SK-N-SH (cell line): ENCODE data around the gene SULT2B1. TPM values are rescaled to one million over a fixed set of nuclear protein-coding genes. Genes with fewer than 3 reads are reported as not detected.

Experiments used
- CTCF ChIA-PET: fragments of 300-600, 350-600 bp; formaldehyde crosslinking; extraction: SDS; loops from one replicate; lab custom pipeline; 2021; lab: Yijun Ruan, JAX
- POLR2A ChIA-PET: fragments of 350-600 bp; sonication (Branson Sonifier 250); formaldehyde crosslinking; extraction: SDS; loops from one replicate; lab custom pipeline; 2020; ENCODE audit warnings: antibody characterized with exemption, inconsistent platforms; lab: Yijun Ruan, JAX
- DNase-seq: peaks from one replicate; pipeline ENCODE4 v3.0.0; 2012
- H2AFZ ChIP-seq: fragments of 200-600 bp; sonication (generic); 2 replicates; pipeline ENCODE4 v1.8.1; 2016; ENCODE audit warnings: antibody characterized with exemption, mild to moderate bottlenecking, low read depth
- H3F3A ChIP-seq: fragments of 200-600 bp; sonication (generic); replicated peaks from 2 replicates; pipeline ENCODE3; 2016; ENCODE audit warnings: antibody characterized with exemption, mild to moderate bottlenecking; ENCODE audit not compliant: insufficient read depth
- H3K27ac ChIP-seq, 2 experiments: fragments of 200-500 bp in 1 of 2; fragments of 200-600 bp in 1 of 2; sonication (Bioruptor generic) in 1 of 2; sonication (generic), shearing (Covaris generic) in 1 of 2; 2 replicates each; pipeline versions ENCODE4 v1.5.1 to v1.6.1; 2014 to 2016; ENCODE audit warnings: low read depth in 2 of 2, inconsistent platforms in 1 of 2, low read length in 1 of 2, mild to moderate bottlenecking in 1 of 2, mixed read lengths in 1 of 2
- H3K27me3 ChIP-seq: fragments of 200-600 bp; sonication (generic), shearing (Covaris generic); 2 replicates; pipeline ENCODE4 v1.6.1; 2016; ENCODE audit warnings: mixed run types; ENCODE audit not compliant: insufficient read depth
- H3K36me3 ChIP-seq, 2 experiments: fragments of 200-500 bp in 1 of 2; fragments of 200-600 bp in 1 of 2; sonication (Bioruptor generic) in 1 of 2; sonication (generic) in 1 of 2; replicated peaks in 1 of 2; 2 replicates each; pipeline versions ENCODE3 to v1.5.1; 2014 to 2016; ENCODE audit warnings: low read length in 1 of 2, mild to moderate bottlenecking in 1 of 2; ENCODE audit not compliant: insufficient read depth in 2 of 2, control insufficient read depth in 1 of 2
- H3K4me1 ChIP-seq, 2 experiments: fragments of 200-500 bp in 1 of 2; fragments of 200-600 bp in 1 of 2; sonication (Bioruptor generic) in 1 of 2; sonication (generic), shearing (Covaris generic) in 1 of 2; 2 replicates each; pipeline versions ENCODE4 v1.5.1 to v1.6.1; 2014 to 2016; ENCODE audit warnings: low read depth in 1 of 2, low read length in 1 of 2, mixed run types in 1 of 2; ENCODE audit not compliant: insufficient read depth in 2 of 2, control insufficient read depth in 1 of 2
- H3K4me2 ChIP-seq: fragments of 200-600 bp; sonication (generic), shearing (Covaris generic); 2 replicates; pipeline ENCODE4 v1.6.1; 2017; ENCODE audit warnings: mixed run types
- H3K4me3 ChIP-seq, 2 experiments: fragments of 200-500 bp in 1 of 2; fragments of 200-600 bp in 1 of 2; sonication (Bioruptor generic) in 1 of 2; sonication (generic), shearing (Covaris generic) in 1 of 2; 2 replicates each; pipeline versions ENCODE4 v1.5.1 to v1.8.1; 2014 to 2016; ENCODE audit warnings: low read depth in 2 of 2, inconsistent platforms in 1 of 2, low read length in 1 of 2, mild to moderate bottlenecking in 1 of 2, mixed read lengths in 1 of 2, moderate library complexity in 1 of 2
- H3K79me2 ChIP-seq: fragments of 200-600 bp; sonication (generic); 2 replicates; pipeline ENCODE4 v1.8.1; 2017; ENCODE audit warnings: mild to moderate bottlenecking; ENCODE audit not compliant: insufficient read depth
- H3K9ac ChIP-seq: fragments of 200-600 bp; sonication (generic); 2 replicates; pipeline ENCODE4 v1.6.1; 2017; ENCODE audit warnings: mixed run types
- H3K9me2 ChIP-seq: fragments of 200-600 bp; sonication (generic); 2 replicates; pipeline ENCODE4 v1.6.1; 2017; ENCODE audit warnings: mixed run types
- H3K9me3 ChIP-seq: fragments of 200-600 bp; sonication (generic); 2 replicates; pipeline ENCODE4 v1.6.1; 2017; ENCODE audit warnings: mixed run types, mild to moderate bottlenecking, moderate library complexity
- H4K20me1 ChIP-seq: fragments of 200-600 bp; sonication (generic); 2 replicates; pipeline ENCODE4 v1.6.1; 2017; ENCODE audit warnings: mild to moderate bottlenecking, mixed run types; ENCODE audit not compliant: insufficient read depth
- CHD2 ChIP-seq: fragments of 150-350 bp; IDR thresholded peaks from 2 replicates; pipeline ENCODE4 v1.6.1; 2018; ENCODE audit warnings: low read length; ENCODE audit not compliant: partially characterized antibody
- EZH2phosphoT487 ChIP-seq: fragments of 200-600 bp; sonication (generic); IDR thresholded peaks from 2 replicates; pipeline ENCODE4 v1.6.1; 2017; ENCODE audit warnings: low read depth, mixed run types, mild to moderate bottlenecking, antibody characterized with exemption, moderate library complexity, borderline replicate concordance
- GABPA ChIP-seq: IDR thresholded peaks from 2 replicates; pipeline ENCODE4 v1.4.0; 2012; ENCODE audit warnings: low read depth, mild to moderate bottlenecking
- JUND ChIP-seq: IDR thresholded peaks from 2 replicates; pipeline ENCODE4 v1.4.0; 2012
- MEF2A ChIP-seq: IDR thresholded peaks from 2 replicates; pipeline ENCODE4 v1.4.0; 2012; ENCODE audit warnings: low read depth, borderline replicate concordance
- NFIC ChIP-seq: IDR thresholded peaks from 2 replicates; pipeline ENCODE4 v1.4.0; 2012; ENCODE audit warnings: borderline replicate concordance
- NRF1 ChIP-seq: IDR thresholded peaks from 2 replicates; pipeline ENCODE4 v1.6.1; 2012; ENCODE audit warnings: low read depth, mild to moderate bottlenecking, low read length
- POLR2AphosphoS5 ChIP-seq: IDR thresholded peaks from 2 replicates; pipeline ENCODE4 v1.6.1; 2012; ENCODE audit warnings: low read depth, low read length
- RAD21 ChIP-seq: IDR thresholded peaks from 2 replicates; pipeline ENCODE4 v1.6.1; 2012; ENCODE audit warnings: mild to moderate bottlenecking, low read length
- RCOR1 ChIP-seq: fragments of 150-350 bp; IDR thresholded peaks from 2 replicates; pipeline ENCODE4 v1.6.1; 2017; ENCODE audit warnings: antibody characterized with exemption, low read length
- RXRA ChIP-seq: IDR thresholded peaks from 2 replicates; pipeline ENCODE4 v1.4.0; 2012; ENCODE audit warnings: low read depth, mild to moderate bottlenecking, borderline replicate concordance
- WGBS: methylation state at CpG from one replicate; pipeline ENCODE4 v1.1.6; 2017; ENCODE audit warnings: low lambda C conversion rate; 5-methylcytosine and 5-hydroxymethylcytosine counted together
- polyA plus RNA-seq, 3 experiments: library from polyadenylated mRNA; depleted of rRNA; stranded (reverse); fragments of >200 nt; gene quantifications; 2 replicates each; pipeline ENCODE4 v1.2.3, GENCODE V29; 2012
- TF ChIP-seq, protein P1 (sequence below): IDR thresholded peaks from 2 replicates; pipeline ENCODE4 v1.4.0; 2012; ENCODE audit warnings: low read depth, borderline replicate concordance
- TF ChIP-seq, protein P2 (sequence below): fragments of 200-600 bp; sonication (generic); IDR thresholded peaks from 2 replicates; pipeline ENCODE4 v1.6.1; 2017; ENCODE audit warnings: antibody characterized with exemption, mild to moderate bottlenecking, moderate library complexity

The SULT2B1 gene
- polyA plus RNA-seq, 1 of the 3 experiments (the other 2 are of a cell fraction): 0.92 TPM

DNA sequence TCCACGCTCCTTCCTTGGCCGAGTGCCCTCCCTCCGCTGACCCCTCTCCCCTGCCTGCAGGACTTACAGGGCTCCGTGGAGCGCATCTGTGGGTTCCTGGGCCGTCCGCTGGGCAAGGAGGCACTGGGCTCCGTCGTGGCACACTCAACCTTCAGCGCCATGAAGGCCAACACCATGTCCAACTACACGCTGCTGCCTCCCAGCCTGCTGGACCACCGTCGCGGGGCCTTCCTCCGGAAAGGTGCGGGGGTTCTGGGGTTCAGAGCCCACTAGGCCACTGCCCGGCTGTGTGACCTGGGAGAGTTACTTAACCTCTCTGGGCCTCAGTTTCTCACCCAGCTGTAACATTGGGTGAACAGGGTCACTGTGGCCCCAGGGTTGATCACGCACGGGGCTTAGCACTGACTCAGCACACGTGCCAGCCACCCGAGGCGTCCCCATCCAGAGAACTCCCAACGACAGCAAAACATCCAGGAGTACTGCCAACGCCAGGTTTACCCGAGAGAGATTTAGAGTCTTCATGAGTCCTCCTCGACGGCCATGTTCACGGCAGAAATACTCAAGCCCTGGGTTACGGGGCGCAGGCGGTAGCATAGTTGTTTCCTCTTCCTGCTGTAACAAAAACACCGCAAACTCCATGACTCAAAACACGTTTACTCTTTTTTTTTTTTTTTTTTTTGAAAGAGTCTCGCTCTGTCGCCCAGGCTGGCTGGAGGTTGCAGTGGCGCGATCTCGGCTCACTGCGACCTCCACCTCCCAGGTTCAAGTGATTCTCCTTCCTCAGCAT, 44.9 kb downstream of the SULT2B1 start (continued):
- no peak for TF ChIP-seq POLR2AphosphoS5
- TF ChIP-seq, protein P1, sequence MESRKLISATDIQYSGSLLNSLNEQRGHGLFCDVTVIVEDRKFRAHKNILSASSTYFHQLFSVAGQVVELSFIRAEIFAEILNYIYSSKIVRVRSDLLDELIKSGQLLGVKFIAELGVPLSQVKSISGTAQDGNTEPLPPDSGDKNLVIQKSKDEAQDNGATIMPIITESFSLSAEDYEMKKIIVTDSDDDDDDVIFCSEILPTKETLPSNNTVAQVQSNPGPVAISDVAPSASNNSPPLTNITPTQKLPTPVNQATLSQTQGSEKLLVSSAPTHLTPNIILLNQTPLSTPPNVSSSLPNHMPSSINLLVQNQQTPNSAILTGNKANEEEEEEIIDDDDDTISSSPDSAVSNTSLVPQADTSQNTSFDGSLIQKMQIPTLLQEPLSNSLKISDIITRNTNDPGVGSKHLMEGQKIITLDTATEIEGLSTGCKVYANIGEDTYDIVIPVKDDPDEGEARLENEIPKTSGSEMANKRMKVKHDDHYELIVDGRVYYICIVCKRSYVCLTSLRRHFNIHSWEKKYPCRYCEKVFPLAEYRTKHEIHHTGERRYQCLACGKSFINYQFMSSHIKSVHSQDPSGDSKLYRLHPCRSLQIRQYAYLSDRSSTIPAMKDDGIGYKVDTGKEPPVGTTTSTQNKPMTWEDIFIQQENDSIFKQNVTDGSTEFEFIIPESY: no peak

DNA sequence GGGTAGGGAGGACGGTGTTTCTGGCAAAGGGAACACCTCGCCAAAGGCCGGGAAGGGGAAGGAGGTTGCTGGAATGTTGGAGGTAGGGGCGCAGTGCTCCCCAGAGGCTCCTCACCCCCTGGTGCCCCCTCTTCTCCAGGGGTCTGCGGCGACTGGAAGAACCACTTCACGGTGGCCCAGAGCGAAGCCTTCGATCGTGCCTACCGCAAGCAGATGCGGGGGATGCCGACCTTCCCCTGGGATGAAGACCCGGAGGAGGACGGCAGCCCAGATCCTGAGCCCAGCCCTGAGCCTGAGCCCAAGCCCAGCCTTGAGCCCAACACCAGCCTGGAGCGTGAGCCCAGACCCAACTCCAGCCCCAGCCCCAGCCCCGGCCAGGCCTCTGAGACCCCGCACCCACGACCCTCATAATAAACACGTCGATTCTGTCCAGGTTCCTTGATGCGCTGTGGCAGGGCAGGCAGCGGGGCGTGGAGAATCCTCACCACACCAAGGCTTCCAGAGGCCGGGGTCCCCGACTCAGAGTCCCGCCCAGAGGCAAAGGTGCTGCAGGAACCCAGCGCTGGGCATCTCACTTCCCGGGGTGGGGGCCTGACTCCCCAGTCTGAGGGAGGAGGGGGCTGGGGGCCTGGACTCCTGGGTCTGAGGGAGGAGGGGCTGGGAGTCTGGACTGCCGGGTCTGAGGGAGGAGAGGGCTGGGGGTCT, 47.2 kb downstream of the SULT2B1 start:
- 51% methylated on average over 29 of the region's 30 CpGs for WGBS

More for the DNA sequence above, 47.2 kb downstream of the SULT2B1 start:
- no peak overlapping the region for H3K27ac ChIP-seq
- no peaks in the 10 kb centered on the region; the same call in 1 of the 2 replicates for H3K27me3 ChIP-seq
- CTCF ChIA-PET: interaction anchor here (0.7 to 1.4 kb wide), 3 partner anchors 10 to 14 kb away, joined by 3 to 13 read pairs (median 3); no protein-coding TSS in a partner anchor
- H2AFZ ChIP-seq: no peak overlapping the region
- no peaks in the 10 kb centered on the region for H4K20me1 ChIP-seq
- no peaks in the 10 kb centered on the region for H3K9me3 ChIP-seq
- H3K36me3 ChIP-seq: no peaks in the 10 kb centered on the region
- no peaks in the 10 kb centered on the region for H3K9me2 ChIP-seq
- POLR2A ChIA-PET: no interaction called here
- H3K4me3 ChIP-seq: no peak overlapping the region
- no peak for DNase-seq
- no peak overlapping the region for H3K4me2 ChIP-seq
- H3K9ac ChIP-seq: no peak overlapping the region
- no peaks in the 10 kb centered on the region for H3K79me2 ChIP-seq
- no peaks in the 10 kb centered on the region for H3F3A ChIP-seq
- no peak for TF ChIP-seq MEF2A
- no peak for TF ChIP-seq EZH2phosphoT487
- no peak for TF ChIP-seq JUND
- TF ChIP-seq, protein P2, sequence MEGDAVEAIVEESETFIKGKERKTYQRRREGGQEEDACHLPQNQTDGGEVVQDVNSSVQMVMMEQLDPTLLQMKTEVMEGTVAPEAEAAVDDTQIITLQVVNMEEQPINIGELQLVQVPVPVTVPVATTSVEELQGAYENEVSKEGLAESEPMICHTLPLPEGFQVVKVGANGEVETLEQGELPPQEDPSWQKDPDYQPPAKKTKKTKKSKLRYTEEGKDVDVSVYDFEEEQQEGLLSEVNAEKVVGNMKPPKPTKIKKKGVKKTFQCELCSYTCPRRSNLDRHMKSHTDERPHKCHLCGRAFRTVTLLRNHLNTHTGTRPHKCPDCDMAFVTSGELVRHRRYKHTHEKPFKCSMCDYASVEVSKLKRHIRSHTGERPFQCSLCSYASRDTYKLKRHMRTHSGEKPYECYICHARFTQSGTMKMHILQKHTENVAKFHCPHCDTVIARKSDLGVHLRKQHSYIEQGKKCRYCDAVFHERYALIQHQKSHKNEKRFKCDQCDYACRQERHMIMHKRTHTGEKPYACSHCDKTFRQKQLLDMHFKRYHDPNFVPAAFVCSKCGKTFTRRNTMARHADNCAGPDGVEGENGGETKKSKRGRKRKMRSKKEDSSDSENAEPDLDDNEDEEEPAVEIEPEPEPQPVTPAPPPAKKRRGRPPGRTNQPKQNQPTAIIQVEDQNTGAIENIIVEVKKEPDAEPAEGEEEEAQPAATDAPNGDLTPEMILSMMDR: no peak
- TF ChIP-seq GABPA: no peak
- no peak for TF ChIP-seq RAD21
- no peak for TF ChIP-seq RCOR1
- TF ChIP-seq RXRA: no peak
- no peak for TF ChIP-seq CHD2
- TF ChIP-seq NRF1: no peak
- TF ChIP-seq NFIC: no peak
- no peaks in the 10 kb centered on the region for H3K4me1 ChIP-seq
